ENCODE measurements around the gene RANGAP1. TPM values are rescaled to one million over a fixed set of nuclear protein-coding genes. Genes with fewer than 3 reads are reported as not detected.
A peak's percentile ranks its signal among the peaks of the same experiment; 100 is the strongest.

RANGAP1 gene
- total and polyA plus RNA-seq, 2 experiments from 2014 or later, result 43.3 to 125 TPM

DNA sequence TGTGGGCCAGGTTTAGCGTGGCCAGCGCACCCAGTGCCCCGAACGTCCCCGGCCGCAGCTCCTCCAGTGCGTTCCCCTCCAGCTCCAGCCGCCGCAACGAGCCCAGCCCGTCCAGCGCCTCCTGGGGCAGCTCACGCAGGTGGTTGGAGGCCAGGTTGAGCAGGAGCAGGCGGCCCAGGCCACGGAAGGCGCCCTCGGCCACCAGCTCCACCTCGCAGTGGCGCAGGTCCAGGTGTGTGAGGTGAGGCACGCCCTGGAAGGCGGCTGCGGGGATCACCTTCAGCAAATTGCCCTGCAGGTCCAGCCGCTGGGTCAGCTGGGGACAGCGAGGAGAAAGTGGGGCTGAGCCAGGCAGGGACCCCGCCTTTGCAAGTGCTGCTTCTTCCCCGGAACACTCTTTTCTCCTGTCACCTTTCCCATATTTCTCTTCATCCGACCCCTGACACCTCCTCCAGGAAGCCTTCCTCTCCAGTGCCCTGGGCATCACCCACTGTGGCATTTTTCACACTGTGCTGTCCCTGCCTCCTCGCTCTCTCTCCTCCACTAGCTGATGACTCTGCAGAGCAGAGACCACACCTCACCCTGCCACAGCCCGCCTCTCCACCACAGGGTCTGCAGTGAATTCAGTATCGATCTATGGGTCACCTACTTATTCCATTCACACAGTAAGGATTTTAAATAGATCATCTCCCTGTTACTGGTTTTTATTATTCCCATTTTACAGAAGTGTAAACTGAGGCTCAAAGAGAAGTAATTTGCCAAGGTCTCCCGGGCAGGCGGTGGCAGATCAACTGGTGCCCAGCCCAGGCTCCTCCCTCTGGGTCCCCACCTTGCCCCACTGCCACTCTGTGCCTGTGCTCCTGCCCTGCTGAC, 47.2 kb downstream of the RANGAP1 start:
- no peak for DNase-seq (ENCODE audit: low read depth in 1 of 2, low spot score in 1 of 2)
- Histone ChIP-seq H3K4me3 (no peak overlapping the region), H3K36me3 (no peaks in the 10 kb centered on the region), H3K27ac (no peak overlapping the region), H3K4me1 (ENCODE audit: low read depth) (no peaks in the 10 kb centered on the region), H3K9me3 (ENCODE audit: low read depth) (no peaks in the 10 kb centered on the region), H3K27me3 (no peaks in the 10 kb centered on the region)
- TF ChIP-seq, protein P1, sequence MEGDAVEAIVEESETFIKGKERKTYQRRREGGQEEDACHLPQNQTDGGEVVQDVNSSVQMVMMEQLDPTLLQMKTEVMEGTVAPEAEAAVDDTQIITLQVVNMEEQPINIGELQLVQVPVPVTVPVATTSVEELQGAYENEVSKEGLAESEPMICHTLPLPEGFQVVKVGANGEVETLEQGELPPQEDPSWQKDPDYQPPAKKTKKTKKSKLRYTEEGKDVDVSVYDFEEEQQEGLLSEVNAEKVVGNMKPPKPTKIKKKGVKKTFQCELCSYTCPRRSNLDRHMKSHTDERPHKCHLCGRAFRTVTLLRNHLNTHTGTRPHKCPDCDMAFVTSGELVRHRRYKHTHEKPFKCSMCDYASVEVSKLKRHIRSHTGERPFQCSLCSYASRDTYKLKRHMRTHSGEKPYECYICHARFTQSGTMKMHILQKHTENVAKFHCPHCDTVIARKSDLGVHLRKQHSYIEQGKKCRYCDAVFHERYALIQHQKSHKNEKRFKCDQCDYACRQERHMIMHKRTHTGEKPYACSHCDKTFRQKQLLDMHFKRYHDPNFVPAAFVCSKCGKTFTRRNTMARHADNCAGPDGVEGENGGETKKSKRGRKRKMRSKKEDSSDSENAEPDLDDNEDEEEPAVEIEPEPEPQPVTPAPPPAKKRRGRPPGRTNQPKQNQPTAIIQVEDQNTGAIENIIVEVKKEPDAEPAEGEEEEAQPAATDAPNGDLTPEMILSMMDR (IDR thresholded peaks at IDR 0.05; ENCODE audit: low read depth, low read length), result no peak

DNA sequence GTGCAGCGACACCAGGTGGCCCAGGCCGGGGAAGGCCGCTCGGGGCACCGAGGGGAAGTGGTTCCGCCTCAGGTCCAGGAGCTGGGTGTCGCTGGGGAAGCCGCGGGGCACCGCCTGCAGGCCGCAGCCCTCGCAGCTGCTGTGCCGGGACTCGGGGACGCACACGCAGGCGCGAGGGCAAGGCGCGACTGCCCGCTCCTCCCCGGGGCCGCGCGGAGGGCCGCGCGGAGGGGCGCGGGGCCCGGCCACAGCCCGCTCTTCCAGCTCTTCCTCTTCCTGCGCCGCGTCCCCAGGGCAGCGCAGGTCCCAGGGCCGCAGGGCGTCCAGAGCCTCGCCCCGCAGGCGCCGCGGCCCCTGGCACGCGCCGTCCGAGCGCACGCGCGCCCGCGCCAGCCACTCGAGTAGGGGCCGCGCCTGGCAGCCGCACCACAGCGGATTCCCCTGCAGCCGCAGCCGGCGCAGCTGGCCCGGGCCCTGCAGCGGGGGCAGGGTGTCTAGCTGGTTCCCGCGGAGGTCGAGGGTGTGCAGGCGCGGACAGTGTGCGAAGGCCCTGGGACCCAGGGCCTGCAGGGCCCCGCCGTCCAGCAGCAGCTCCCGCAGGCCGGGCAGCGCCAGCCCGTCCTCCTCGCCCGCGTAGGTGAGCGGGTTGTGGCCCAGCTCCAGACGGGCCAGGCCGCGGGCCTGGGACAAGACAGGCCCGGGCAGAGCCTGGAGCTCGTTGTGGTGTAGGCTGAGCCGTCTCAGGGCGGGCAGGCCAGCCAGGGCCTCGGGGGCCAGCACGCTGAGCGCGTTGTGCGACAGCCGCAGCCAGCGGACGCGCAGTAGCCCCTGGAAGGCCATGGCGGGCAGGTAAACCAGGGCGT, 48.0 kb downstream of the RANGAP1 start:
- TF ChIP-seq, protein P1 (IDR thresholded peaks at IDR 0.05; ENCODE audit: low read depth, low read length), result peak; percentile 44
- Histone ChIP-seq H3K4me3 (peak overlapping the region; percentile 10), H3K36me3 (no peaks in the 10 kb centered on the region), H3K27me3 (no peaks in the 10 kb centered on the region), H3K27ac (no peak overlapping the region), H3K9me3 (ENCODE audit: low read depth) (no peaks in the 10 kb centered on the region), H3K4me1 (ENCODE audit: low read depth) (no peaks in the 10 kb centered on the region)
- peak; percentile 50 to 74 for DNase-seq (ENCODE audit: low read depth in 1 of 2, low spot score in 1 of 2)

DNA sequence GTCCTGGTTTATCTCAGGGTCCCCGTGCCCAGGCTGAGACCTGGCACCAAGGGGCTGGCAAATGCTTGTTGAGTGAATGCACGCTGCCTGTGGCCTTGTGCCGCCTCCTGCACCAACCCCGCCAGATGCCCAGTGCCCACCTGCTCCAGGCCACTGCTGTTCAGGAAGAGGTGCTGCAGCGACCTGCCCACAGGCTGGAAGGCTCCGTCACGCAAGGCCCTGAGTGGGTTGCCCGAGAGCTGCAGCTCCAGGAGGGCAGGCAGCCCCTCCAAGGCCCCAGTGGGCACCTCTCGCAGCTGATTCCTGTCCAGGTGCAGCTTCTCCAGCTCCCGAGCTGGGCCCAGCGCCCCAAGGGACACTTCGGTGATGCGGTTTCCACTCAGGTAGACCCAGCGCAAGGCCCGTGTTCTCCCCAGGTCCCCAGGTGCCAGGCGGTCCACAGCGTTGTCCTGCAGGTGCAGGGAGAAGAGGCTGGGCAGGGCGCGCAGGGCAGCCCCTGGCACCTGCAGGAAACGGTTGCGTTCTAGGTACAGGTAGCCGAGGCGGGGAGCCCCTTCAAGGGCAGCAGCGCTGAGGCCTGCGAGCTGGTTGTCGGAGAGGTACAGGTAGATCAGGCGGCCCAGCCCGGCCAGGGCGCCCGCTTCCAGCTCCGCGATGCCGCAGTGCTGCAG, 48.8 kb downstream of the RANGAP1 start:
- TF ChIP-seq, protein P1 (IDR thresholded peaks at IDR 0.05; ENCODE audit: low read depth, low read length), result no peak
- peak overlapping the region; percentile 10 for H3K4me3 ChIP-seq
- DNase-seq (ENCODE audit: low read depth in 1 of 2, low spot score in 1 of 2), result no peak

DNA sequence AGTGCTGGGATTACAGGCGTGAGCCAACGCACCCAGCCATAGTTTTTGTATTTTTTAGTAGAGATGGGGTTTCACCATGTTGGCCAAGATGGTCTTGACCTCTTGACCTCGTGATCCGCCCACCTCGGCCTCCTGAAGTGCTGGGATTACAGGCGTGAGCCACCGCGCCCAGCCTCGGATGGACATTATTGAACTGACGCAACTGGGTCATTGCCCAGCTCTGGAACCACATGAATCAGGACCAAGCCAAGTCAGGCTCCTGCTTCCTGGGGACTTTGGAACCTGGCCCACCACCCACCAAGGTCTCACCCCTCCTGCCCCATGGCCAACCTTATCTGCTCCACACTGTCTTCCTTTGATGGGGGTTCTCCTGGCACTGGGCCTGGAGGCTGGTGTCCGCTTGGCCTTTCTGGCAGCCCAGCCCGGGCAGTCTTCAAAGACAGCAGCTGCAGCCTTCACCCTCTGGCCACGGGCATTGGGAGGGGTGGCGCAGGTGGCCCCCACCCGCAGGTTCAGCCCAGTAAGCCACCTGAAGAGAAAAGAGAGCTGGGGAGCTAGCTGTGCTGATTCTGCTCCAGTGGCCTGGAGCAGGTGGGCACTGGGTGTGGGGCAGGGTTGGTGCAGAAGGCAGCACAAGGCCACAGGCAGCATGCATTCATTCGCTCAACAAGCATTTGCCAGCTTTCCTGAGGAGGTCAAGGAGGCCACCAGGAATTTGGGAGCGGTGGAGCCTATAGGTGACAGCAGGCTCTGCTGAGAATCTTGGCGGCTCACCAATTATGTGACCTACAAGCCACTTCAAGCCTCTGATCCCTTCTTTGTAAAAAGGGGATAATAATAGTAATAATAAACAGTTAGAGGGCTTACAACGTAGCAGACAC, 50.9 kb downstream of the RANGAP1 start:
- no peaks in the 10 kb centered on the region for H3K27me3 ChIP-seq
- no peak overlapping the region for H3K27ac ChIP-seq
- no peak overlapping the region for H3K4me3 ChIP-seq
- no peaks in the 10 kb centered on the region for H3K9me3 ChIP-seq (ENCODE audit: low read depth)
- no peaks in the 10 kb centered on the region for H3K4me1 ChIP-seq (ENCODE audit: low read depth)
- TF ChIP-seq, protein P1 (IDR thresholded peaks at IDR 0.05; ENCODE audit: low read depth, low read length), result no peak
- no peak for DNase-seq (ENCODE audit: low read depth in 1 of 2, low spot score in 1 of 2)
- H3K36me3 ChIP-seq, result no peaks in the 10 kb centered on the region

More for the DNA sequence above, 48.8 kb downstream of the RANGAP1 start:
- Histone ChIP-seq H3K36me3 (no peaks in the 10 kb centered on the region), H3K27me3 (no peaks in the 10 kb centered on the region), H3K4me1 (ENCODE audit: low read depth) (no peaks in the 10 kb centered on the region), H3K9me3 (ENCODE audit: low read depth) (no peaks in the 10 kb centered on the region), H3K27ac (no peak overlapping the region)
